ENCODE results near the gene IKZF4. TPM values are rescaled to one million over a fixed set of nuclear protein-coding genes. Genes with fewer than 3 reads are reported as not detected.
A peak's percentile ranks its signal among the peaks of the same experiment; 100 is the strongest.

IKZF4 gene
- total RNA-seq, 1 experiment from 2014 or later = 13.9 TPM

- peaks cover 15 to 50% (median 47%) of the 10 kb centered on the region in 3 experiments; a peak in 6 of 7 replicates for H3K36me3 Mint-ChIP-seq (ENCODE audit: insufficient read depth in 1 of 3, low read depth in 3 of 3)
- no peaks in the 10 kb centered on the region for H3K27me3 Mint-ChIP-seq (ENCODE audit: low read depth)
- H3K14ac ChIP-seq (ENCODE audit: insufficient read depth, low read length) = no peak overlapping the region
- H3K18ac ChIP-seq (ENCODE audit: insufficient read length, low read depth, low read length) = no peak overlapping the region
- no peak overlapping the region for H3T11ph ChIP-seq (ENCODE audit: low read length)
- H3K79me1 ChIP-seq (ENCODE audit: insufficient read depth, low read depth, low read length, poor library complexity, severe bottlenecking) = peaks cover 3% of the 10 kb centered on the region
- H3K56ac ChIP-seq (ENCODE audit: insufficient read length, low read depth, low read length) = no peak overlapping the region
- H3K79me2 ChIP-seq (ENCODE audit: insufficient read depth, low read length) = peaks cover 11% of the 10 kb centered on the region; the same call in 1 of the 2 replicates
- DNase-seq = no peak
- H4K91ac ChIP-seq (ENCODE audit: insufficient read length, low read depth, low read length) = no peak overlapping the region
- H2BK12ac ChIP-seq (ENCODE audit: insufficient read length, low read depth, low read length) = no peak overlapping the region
- no peak overlapping the region for H2BK15ac ChIP-seq (ENCODE audit: low read depth, low read length)
- H2BK5ac ChIP-seq (ENCODE audit: insufficient read length, low read length) = no peak overlapping the region
- peaks cover 9% of the 10 kb centered on the region for H3K23me2 ChIP-seq (ENCODE audit: insufficient read length, low read depth, low read length, poor library complexity, severe bottlenecking)
- no peak for TF ChIP-seq CTCF (conservative IDR thresholded peaks at IDR 0.05)
- H3K27ac ChIP-seq (ENCODE audit: insufficient read length, low read depth, low read length) = no peak overlapping the region
- H3K4me2 ChIP-seq (ENCODE audit: insufficient read depth, insufficient read length, low read length) = peak overlapping the region; percentile 57
- no peak overlapping the region for H3K9ac ChIP-seq (ENCODE audit: extremely low read depth, insufficient read length, low read length)
- no peak overlapping the region for H3K23ac ChIP-seq (ENCODE audit: insufficient read length, low read depth, low read length)
- no peak overlapping the region for H3K4ac ChIP-seq (ENCODE audit: low read depth, low read length)
- H4K5ac ChIP-seq (ENCODE audit: insufficient read length, low read depth, low read length) = no peak overlapping the region
- H3K9me3 Mint-ChIP-seq = no peaks in the 10 kb centered on the region
- no peak overlapping the region for H2AK5ac ChIP-seq (ENCODE audit: insufficient read length, low read length)
- H2BK120ac ChIP-seq (ENCODE audit: low read depth, low read length, poor library complexity, severe bottlenecking) = no peak overlapping the region
- H2BK20ac ChIP-seq (ENCODE audit: low read depth, low read length, poor library complexity, severe bottlenecking) = no peak overlapping the region
- no peaks in the 10 kb centered on the region for H3K27me3 ChIP-seq (ENCODE audit: insufficient read depth, low read length)
- H2AFZ ChIP-seq (ENCODE audit: low read length) = no peak overlapping the region
- no peaks in the 10 kb centered on the region for H3K9me3 ChIP-seq (ENCODE audit: control insufficient read depth, low read depth, low read length)
- peaks cover 3% of the 10 kb centered on the region; the same call in 1 of the 2 replicates for H3K4me1 ChIP-seq (ENCODE audit: insufficient read depth, low read length)
- peak overlapping the region in 1 of 2 experiments; percentile 30; a peak in 2 of 5 replicates for H3K4me3 Mint-ChIP-seq
- H3K4me1 Mint-ChIP-seq = peaks cover 13 to 16% of the 10 kb centered on the region in 2 experiments
- H4K8ac ChIP-seq (replicated peaks; ENCODE audit: insufficient read length, low read depth, low read length) = no peak overlapping the region
- WGBS (ENCODE audit: extremely low coverage, insufficient read length, low lambda C conversion rate) = no CpG with 5 or more reads among the region's 1 CpG
- H3K27ac Mint-ChIP-seq = peak overlapping the region; percentile 19 to 80 (median 53); a peak in 3 of 7 replicates
- H4K20me1 ChIP-seq (ENCODE audit: control insufficient read depth, insufficient read depth, insufficient read length) = no peaks in the 10 kb centered on the region
Observed at GRCh38 chr12:55972456-55972855, 48.4 kb upstream of the IKZF4 start.
